HG03521 (cell line): Measurements from ENCODE around the gene UTP14A.
"Not testable (repeated sequence)": the region's sequence is repeated elsewhere in the genome, so short reads cannot be mapped to it uniquely, and the experiment has no call there.

Experiments
- ATAC-seq: cut with Tn5 transposase; IDR thresholded peaks from one replicate; pipeline ENCODE4 v1.9.1; 2021; ENCODE audit warnings: mild to moderate bottlenecking, moderate library complexity; ENCODE audit not compliant: unreplicated experiment

The UTP14A gene, protein sequence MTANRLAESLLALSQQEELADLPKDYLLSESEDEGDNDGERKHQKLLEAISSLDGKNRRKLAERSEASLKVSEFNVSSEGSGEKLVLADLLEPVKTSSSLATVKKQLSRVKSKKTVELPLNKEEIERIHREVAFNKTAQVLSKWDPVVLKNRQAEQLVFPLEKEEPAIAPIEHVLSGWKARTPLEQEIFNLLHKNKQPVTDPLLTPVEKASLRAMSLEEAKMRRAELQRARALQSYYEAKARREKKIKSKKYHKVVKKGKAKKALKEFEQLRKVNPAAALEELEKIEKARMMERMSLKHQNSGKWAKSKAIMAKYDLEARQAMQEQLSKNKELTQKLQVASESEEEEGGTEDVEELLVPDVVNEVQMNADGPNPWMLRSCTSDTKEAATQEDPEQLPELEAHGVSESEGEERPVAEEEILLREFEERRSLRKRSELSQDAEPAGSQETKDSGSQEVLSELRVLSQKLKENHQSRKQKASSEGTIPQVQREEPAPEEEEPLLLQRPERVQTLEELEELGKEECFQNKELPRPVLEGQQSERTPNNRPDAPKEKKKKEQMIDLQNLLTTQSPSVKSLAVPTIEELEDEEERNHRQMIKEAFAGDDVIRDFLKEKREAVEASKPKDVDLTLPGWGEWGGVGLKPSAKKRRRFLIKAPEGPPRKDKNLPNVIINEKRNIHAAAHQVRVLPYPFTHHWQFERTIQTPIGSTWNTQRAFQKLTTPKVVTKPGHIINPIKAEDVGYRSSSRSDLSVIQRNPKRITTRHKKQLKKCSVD

DNA sequence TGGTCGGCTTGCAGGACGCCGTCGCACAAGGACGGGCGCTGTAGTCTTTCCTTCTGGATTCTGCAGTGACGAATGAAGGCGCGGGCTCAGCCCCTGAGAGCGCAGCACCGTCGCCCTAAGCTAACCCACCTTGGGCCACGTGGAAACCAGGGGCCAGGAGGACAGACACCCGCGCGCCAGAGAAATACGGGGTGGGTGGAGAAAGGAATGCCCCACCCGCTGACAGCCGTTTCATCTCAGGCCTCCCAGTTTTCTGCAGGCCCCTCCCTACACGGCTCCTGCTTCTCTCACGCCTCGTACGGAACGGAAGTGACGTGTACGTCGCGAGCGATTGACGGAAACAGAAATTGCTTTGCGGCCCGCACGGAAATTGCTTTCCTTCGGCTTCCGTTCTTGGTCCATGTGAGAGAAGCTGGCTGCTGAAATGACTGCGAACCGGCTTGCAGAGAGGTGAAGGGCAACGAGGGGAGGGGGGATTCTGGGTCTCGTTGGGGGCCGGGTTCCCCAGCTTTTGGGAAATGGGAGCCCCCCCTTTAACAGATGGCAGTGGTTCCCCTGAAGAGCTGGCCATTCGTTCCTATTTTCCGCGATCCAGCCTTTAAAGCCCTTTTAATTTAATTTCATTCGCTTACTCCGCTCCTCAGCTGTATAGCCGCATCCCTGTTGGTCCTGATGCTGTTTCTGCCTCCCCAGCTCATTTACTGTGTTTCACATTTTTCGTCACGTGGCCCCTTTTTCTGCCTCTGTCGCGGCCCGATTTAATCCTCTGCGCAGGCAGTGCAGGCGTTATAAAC lies at the start of gene UTP14A:
TSS of gene UTP14A (plus strand) at position 378 of the 794 bp plus-strand sequence. CDS start at position 425, 47 bp downstream.
- peak; percentile 94 for ATAC-seq

DNA sequence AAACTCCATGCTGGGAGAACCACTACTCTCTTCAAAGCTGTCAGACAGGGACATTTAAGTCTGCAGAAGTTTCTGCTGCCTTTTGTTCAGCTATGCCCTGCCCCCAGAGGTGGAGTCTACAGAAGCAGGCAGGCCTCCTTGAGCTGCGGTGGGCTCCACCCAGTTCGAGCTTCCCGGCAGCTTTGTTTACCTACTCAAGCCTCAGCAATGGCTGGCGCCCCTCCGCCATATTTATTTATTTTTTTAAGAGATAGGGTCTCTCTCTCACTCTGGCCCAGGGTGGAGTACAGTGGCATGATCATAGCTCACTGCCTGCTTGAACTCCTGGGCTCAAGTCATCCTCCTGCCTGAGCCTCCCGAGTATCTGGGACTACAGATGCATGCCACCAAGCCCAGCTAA lies 46.8 kb upstream of the UTP14A start:
- not testable (repeated sequence) for ATAC-seq

DNA sequence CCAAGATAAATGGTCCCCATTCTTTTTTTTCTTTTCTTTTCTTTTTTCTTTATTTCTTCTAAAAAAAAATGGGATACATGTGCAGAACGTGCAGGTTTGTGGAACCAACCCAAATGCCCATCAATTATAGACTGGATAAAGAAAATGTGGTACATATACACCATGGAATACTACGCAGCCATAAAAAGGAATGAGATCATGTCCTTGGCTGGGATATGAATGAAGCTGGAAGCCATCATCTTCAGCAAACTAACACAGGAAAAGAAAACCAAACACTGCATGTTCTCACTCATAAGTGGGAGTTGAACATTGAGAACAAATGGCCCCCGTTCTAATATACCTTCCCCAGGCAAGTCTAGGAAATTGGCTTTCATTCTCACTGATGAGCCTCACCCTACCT lies 39.6 kb upstream of the UTP14A start:
- ATAC-seq: not testable (repeated sequence)

DNA sequence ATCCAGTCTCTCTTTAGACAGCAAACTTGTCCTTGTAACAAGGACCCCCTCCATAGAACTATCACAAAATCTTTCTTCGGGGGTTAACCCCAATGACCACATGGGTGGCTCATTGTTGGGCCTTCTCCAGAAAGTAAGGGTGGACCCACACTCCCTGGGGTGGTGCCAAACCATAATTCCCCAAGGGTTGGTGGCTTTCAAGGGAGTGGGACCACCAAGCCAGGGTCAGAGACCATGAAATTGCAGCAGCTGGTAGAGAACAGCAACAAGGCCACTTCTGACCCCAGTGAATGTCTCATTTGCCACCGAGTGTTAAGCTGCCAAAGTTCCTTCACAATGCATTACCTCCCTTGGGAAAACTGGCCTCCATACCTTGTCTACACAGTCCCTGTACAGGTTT lies 33.4 kb upstream of the UTP14A start:
- ATAC-seq: no peak

DNA sequence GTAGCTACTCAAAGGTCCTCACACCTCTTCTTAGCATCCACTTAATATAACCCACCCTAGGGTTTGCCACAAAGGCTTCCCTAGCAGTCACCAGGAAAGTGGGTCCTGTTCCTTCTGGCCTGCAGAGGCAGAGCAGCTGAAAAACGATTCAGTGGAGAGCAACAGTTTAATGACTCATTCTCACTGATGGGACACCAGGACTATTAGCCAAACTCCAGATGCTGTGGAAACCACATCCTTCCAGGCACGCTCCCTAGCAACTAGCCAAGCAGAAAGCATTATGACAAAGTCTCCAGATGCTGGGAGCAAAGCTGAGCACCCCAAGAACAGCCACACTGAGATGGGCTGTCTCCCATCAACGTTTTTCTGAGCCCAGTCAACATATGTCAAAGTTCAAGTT lies 30.3 kb upstream of the UTP14A start:
- ATAC-seq: no peak

DNA sequence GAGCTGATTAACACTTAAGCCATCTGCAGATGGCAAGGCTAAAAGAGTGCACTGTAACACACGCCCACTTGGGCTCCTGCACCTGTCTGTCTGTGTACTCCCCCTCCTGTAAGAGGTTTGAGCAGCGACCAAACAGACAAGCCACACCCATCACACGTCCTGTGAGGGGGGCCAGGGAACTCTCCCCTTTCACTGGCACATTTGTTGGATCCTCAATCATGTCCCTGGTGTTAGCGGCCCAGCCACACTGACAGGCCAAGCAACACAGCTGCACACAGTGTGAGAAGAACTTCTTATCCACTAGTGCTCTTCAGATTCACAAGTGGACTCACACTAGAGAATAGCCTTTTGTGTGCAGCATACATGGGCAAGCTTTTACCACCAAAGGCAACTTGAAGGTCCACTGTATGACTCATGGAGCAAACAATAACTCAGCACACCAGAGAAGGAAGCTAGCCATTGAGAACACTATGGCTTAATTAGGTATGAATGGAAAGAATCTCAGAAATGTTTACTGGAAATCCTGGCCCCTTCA lies 29.1 kb upstream of the UTP14A start:
- no peak for ATAC-seq

DNA sequence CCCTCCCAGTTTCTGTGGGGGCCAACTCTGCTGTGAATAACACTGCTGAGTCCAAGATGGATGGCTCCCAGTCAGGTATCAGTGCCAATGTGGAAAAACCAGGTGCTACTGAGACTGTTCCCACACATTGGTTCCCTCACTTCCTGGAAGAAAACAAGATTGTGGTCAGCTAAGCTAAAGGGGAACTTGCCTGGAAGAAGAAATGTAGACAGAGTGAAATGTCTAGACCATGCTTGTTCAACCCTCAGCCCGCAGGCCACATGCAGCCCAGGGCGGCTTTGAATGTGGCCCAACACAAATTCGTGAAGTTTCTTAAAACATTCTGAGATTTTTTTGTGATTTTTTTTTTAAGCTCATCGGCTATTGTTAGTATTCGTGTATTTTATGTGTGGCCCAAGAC lies 28.6 kb upstream of the UTP14A start:
- no peak for ATAC-seq

DNA sequence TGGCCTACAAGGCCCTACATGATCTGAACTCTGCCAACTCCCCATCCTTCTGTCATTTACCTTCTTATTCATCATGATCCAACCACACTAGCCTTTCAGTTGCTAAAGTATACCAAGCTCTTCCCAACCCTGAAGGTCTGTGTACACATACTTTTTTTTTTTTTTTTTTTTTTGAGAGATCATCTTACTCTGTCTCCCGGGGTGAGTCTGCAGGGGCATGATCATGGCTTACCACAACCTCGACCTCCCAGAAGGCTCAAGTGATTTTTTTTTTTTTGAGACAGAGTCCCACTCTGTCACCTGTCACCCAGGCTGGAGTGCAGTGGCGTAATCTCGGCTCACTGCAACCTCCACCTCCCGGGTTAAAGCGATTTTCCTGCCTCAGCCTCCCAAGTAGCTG lies 5.9 kb upstream of the UTP14A start:
- ATAC-seq: no peak

DNA sequence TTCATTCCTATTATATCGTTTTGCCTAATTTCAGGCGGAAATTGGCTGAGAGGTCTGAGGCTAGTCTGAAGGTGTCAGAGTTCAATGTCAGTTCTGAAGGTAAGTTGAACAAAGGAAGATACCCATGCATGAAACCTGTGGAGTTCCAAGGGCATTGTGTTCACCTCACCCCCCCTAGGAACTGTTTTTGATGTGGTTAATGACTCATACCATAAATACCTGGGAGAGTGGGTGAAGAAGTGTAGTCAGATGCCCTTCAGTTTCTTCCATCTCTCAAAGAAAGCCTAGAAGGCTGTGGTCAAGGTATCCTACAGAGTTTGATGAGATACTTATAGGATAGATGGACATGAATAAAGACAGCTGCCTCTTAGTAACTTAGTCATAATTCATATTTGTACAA lies 2.7 kb downstream of the UTP14A start:
- no peak for ATAC-seq

DNA sequence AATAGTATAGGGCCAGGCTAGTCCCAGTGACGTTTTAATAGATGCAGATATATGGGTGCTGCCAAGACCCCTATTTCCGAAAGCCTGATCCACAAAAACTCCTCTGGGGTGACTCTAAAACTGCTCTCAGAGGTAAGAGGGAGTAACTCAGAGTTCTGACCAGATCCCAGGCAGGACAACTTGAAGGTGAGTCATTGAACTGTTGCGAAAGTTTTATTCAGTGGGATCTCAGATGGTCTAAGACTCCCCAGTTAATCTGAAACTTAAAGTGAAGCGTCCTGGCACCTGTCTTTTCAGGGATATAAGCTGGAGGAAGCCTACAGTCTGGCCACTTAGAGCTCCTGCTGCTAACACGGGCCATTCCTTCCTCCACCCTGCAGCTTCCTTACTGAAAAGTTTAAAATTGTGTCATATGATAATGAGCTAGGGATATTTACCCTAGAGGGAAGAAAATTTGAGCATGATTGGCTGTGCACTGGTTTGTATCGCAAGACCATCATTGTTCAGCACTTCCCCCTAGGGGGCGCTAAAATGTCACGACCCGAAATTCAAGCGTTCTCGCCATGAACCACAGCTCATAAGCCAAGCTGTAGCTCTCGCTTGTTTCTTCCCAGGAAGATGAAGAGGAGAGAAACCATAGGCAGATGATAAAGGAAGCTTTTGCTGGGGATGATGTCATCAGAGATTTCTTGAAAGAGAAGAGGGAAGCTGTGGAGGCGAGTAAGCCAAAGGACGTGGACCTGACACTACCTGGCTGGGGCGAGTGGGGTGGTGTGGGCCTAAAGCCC lies 19.5 kb downstream of the UTP14A start:
- no peak for ATAC-seq

DNA sequence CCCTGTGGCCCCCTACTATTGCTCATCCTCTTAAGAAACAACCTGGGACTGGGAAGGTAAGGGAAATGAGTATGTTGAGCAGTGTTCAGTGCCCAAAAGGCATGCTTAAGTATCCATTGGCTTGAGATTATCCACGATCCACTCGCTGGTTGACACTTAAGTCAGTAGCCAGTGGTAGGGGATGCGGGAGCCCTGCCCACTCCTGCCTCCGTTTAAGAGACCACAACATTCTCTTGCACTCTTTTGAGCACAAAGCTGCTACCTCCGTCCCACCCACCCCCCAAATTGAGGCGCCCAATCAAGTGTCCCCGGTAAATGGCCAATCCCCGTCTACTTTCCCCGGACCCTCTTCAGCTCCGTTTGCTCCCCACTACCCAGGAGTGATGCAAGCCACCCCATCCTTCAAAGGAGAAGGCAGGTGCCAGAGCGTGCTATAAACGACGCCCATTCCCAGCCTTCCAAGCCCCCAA lies 25.0 kb downstream of the UTP14A start:
- no peak for ATAC-seq

DNA sequence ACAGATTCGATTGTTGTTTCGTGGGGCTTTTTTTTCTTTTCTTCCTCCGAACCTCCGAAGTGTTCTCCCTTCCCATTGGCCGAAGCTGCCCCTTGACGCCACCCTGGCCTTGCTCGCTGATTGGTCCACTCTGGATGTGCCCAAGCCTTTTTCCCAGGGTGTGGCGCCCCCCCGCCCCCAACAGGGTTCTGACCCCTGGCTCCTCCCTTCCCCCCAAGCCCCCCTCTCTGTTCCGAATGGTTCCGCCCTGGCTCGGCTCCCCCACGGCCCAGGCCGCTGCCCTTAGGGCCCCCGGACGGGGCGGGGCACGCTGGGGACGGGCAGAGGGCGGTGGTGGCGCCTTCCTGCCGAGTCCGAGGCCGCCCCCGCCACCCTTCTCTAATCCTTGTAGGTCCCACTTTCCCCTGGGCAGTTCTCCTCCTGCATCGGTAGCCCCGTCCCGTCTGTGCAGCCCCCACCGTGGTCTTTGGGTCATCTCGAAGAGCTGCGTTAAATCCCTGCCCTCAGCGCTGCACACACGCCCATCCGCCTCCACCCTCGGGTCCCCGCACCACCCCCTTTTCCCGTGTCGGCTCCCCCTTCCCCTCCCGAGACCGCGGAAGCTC lies 25.5 kb downstream of the UTP14A start:
- peak; percentile 56 for ATAC-seq

DNA sequence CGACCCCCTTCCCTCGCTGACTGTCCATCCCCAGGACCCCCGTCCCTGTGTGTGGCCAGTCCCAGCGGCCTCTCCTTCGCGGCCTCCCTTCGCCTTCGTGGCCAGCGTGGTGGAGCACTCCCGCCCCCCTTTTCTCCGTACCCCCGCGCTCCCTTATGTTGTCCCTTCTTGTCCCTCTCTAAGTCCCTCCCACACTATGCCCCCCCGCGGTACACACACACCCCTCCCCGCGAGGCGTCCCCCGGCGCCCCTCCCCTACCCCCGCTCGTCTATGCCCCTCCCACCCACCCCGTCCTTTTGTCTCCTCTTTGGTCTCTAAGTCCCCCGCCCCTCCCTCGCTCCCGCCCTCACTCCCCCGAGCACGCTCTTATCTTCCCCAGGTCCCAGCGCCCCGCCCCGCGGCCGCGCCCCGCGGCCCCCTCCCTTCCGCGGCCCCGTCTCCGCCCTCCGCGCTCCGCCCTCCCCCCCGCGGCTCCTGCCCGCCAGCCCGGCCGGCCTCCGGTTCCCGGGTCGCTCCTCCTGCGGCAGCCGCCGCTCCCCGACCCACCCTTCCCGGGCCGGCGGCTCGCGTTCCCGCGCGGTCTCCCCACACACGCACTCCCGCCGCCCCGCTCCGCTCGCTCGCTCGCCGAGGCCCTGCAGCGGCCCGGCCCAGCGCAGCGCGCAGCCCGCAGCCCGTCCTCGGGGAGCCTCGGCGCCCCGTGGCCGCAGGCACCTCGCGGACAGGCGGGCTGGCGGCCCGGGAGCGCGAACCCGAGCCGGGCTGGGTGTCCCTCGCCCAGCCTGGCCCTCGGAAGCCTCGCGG lies 26.3 kb downstream of the UTP14A start:
- peak; percentile 44 for ATAC-seq

DNA sequence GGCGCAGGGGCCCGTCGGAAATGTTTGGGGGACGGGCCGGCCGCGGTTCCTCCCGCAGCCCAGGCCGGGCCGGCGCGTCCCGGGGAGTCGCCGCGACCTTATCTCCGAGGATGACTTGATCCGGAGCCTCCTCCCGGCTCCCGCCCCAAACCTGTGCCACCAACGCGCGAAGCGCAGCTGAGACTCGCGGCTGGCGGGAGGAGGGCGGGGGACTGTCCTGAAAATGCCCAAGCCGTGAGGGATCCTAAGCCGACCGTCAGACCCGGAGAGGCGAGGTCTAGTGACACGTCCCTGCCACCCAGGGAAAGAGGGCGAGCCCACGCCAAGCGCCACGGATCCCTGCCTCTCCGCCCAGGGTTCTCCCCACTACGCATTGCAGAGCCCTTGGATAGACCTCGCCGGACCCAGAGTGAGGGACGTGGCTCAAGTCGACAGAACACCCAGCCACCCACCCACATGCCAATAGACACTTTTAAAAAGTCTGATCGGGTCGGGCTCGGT lies 26.9 kb downstream of the UTP14A start:
- ATAC-seq: peak; percentile 9

DNA sequence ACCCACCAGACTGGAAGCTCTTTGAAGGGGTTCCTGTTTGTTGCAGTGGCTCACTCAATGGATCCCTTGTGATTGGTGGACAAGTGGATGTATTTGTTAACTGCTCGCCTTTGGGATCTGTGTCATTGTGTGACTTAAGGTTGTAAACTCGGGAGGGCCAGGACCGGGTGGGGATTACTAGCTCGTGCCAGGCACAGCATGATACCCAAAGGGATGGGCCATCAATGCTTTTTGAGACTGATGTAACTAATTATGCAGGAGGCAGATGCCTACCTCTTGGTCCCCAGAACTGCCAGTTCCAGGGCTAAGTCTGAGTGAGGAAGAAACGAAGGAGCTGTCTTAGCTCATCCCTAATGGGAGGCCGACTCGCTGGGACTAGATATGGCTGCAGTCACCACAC lies 27.7 kb downstream of the UTP14A start:
- no peak for ATAC-seq

DNA sequence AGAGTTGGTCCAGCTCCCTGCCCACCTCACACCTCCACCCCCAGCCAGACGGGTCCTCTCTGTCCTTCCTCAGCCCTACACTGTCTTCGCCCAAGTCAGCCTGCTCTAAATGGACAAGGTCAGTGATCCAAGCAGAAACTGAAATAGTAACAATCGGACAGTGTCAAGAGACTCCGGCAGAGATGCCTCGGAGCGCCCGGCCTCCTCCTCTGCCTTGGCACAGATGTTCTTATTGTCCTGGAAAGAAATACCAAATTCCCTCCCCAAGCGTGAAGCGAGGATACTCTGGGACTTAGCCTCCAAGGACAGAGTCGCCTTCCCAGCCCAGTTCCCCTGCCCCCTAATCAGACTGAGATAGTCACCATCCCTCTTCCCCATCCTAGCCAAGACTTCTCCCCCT lies 28.5 kb downstream of the UTP14A start:
- no peak for ATAC-seq

DNA sequence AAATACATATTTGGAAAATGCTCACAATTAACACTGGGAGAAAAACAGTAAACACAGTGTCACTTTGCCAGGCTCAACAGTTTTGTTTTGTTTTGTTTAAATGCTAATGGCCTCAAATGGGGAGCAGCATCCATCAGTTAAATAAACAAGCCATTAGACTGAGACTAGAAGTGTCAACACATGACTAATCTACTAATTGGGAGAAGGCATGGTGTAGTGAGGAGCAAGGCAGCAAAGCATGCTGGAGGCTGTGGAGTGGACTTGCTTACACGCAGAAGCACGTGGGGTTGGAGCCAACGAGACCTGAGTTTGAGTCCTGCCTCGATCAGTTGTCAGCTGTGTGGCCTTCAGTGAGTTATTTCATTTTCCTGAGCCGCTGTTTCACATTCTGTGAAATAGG lies 29.0 kb downstream of the UTP14A start:
- ATAC-seq: no peak

DNA sequence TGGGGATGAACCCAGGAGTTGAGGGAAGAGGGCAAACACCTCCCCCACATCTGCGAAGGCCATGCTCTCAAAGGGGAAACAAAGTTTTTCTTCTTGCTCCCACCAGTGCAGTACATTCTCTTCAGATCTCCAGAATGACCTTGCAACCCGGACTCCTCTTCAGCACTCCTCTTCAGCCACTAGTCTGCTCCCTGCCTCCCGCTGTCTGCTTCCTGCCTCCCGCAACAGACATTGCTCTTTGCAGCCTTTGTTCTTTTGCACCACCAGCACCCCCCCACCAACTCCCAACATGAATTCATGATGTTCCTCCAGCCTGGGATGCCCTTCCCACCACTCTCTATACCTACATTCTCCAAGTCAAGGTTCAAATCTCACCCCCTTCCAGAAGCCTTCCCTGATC lies 32.1 kb downstream of the UTP14A start:
- ATAC-seq: no peak

DNA sequence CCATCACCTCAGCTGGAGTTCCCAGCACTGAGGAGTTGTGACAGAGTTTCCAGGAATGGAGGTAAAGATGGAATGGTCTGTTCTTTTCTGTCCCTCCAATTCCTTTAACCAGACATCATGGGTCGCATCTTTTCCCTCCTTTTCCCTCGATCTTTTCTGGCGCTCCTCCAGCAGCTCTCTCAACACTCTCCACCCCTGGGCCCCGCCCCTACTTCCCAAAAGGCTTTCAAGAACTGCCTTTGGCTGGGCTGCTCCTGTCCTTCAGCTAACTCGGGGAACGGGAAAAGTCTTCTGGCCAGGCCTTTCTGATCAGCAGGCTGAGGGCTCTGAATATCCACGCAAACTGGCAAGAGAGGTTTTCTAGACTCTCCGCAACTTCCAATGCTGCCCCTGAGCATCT lies 34.0 kb downstream of the UTP14A start:
- no peak for ATAC-seq
